HG02588 (cell line): ENCODE measurements around the gene HDAC10.
"Not testable (repeated sequence)": the region's sequence is repeated elsewhere in the genome, so short reads cannot be mapped to it uniquely, and the experiment has no call there.

ENCODE experiments used
- ATAC-seq: cut with Tn5 transposase; IDR thresholded peaks from one replicate; pipeline ENCODE4 v1.9.1; 2021; ENCODE audit warnings: mild to moderate bottlenecking, moderate library complexity; ENCODE audit not compliant: unreplicated experiment

Gene HDAC10

DNA sequence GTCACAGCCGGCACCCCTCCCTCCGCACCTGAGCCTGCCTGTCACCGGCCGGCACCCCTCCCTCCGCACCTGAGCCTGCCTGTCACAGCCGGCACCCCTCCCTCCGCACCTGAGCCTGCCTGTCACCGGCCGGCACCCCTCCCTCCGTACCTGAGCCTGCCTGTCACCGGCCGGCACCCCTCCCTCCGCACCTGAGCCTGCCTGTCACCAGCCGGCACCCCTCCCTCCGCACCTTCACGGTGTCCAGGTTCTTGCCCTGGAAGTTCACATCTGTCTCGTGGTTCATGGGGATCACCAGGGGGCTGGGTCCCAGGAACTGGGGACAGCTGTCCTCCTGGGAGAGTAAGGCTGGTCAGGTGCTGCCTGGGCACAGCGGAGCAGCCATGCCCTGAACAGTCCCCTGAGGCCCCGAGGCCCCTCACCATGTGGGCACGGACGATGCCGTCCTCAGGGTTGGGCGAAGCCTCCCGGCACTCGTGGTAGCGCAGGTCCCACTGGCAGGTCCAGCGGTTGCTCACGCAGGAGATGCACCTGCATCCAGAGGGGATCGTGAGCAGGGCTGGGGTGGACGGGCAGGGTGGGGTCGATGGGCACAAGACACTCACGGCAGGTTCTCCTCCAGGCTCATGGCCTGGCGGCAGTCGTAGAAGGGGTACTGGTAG, 34.6 kb upstream of the HDAC10 start:
- ATAC-seq, result no peak

DNA sequence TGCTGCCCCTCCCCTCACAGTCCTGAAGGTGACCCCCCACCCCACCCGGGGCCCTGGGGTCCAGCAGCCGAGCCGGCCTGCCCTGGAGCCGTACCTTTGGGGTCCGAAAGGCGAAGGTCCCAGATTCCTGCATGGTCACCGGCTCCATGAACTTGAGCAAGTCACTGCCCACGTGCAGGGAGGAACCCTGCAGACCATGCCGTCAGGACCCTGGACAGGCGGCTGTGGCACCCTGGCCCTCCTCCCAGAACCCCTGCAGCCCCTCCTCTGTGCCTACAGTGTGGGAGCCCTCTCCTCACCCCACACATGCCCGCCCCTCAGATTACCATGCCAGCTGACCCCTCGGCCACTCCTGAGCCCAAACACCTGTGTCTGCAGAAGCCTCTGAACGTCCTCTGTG, 33.4 kb upstream of the HDAC10 start:
- no peak for ATAC-seq

DNA sequence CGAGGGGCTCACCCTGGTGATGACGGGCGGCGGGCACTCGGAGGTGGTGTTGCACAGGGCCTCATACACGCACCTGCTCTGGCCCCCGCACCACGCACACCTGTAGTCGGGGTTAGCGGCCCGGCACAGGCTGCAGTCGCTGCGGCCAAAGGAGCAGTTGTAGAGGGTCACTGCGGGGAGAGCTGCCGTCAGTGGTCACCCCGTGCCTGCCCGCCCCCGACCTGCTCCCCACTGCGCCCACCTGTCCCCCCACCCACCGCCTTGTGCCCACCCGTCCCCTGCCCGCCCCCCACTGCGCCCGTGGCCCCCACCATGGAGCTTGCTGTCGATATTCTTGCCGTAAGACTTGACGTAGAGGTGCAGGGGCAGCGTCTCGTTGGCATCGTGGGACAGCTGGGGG, 32.8 kb upstream of the HDAC10 start:
- no peak for ATAC-seq

DNA sequence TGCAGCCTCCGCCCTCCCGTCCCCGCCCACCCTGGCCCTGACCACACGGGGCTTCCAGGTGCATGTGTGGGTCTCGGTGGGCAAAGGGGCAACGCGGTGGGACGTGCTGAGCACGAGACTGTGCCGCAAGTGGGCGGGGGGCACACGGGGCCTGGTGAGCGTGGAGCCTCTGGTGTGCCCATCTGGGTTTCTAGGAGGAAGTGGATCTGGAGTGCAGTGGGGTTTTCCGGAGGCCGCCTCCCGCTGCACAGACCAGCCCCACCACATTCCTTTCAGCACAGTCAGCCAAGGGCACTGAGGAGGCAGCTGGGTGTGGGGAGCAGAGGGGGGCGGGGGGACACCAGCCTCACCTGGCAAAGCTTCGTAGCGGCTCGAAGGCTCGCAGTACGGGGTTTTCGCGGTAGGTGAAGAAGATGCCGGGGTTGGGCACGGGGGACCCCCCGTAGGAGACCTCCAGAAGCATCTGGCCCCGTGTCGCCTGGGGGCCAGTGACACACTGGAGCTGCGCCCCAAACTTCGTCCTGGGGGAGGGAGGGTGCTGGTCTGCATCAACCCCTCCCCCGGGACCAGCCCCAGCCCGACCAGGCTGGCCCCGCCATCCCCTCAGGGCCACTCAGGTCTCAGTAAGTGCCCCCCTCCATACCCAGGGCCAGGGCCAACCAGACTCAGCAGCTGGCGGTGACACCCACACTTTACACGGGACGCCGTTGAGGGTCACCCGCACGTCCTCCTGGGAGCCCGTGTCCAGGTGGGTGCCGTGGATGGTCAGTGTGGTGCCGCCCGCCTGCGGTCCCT, 31.5 kb upstream of the HDAC10 start:
- no peak for ATAC-seq

DNA sequence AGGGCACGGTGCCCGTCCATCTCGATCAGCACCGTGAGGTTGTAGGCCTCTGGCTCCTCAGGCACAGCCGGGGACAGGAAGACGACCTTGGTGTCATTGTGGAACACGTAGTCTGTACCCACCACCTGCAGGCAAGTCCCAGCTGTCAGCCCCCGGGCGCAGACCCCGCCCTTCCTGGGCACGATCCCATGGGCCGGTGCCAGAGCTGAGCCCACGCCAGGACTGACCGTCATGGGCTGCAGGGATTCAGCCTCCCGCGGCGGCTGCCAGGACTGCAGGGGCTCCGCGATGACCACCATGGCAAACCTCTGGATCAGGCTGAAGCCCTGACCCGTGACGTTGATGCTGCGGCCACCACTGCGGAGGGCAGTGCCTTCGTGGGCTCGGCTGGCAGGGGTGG, 30.9 kb upstream of the HDAC10 start:
- no peak for ATAC-seq

DNA sequence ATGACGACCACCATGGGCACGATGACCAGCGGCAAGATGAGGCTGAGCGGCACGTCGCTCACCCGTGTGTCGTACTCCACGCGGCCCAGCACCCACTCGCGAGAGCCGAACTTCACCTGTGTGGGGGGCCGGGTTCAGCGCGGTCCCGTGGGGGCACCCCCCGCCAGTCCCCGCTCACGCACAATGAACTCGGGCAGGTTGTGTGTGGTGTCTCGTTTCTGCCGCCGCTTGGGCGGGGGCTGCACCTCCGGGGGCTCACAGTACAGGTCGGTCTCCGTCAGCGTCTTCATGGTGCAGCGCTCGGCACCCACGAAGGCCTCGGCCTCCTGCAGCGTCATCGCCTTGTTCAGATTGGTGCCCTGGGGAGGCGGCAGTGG, 30.3 kb upstream of the HDAC10 start:
- no peak for ATAC-seq

DNA sequence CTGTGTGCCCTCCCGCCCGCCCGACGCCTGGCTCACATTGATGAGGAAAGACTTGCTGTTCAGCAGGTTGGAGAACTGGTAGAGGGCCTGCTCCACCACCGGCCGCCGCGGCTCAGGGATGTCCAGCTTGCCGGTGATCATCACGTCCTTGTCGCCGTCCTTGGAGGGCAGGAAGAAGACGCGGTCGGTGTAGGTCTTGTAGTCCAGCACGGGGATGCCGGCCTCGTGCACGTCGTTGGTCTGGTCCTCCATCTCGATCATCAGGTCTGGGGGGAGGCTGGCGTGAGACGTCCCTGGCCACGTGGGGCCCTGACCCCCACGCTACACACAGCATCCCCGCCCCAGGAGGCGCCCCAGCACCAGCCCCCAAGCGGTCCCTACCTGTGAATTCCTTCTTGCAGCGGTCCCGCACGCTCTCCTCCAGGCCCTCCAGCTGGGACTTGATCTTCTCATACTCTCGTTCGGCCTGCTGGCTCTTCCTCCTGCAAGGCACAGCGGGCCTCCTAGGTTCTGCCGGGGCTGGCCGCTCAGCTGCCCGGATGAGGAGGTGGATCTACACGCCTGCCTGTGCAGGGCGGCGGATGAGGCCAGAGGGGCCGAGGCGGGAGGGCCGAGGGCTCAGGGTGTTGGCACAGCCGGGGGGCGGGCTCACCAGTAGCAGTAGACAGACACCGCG, 29.8 kb upstream of the HDAC10 start:
- no peak for ATAC-seq

DNA sequence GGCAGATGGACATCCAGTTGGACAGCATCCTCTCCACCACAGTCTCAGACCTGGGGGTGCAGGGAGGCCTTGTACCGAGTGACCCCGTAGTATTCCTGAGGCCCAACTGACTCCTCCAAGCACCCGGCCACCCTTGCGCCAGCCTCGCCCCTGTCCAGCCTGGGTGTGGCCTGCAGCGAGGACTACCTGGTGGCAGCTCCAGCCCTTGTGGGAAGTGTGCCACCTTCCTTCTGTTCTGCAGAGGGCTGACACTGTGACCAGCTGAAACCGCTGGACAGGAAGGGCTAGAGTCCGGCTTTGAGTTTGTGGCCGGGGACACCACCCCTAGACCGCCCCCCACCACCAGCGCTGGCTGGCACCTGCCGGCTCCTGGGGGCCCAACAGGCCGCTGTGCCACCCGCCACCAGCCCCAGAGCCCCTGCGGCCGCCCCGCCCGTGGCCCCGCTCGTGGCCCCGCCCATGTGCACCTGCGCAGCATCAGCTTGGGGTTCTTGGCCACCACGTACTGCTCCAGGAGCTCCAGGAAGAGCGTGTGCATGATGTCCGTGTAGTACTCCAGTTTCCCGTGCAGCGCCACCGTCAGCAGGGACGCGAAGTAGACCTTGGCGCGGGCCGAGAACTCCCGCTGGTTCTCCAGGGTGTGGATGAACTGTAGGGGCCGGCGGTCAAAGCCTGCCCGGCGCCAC, 29.1 kb upstream of the HDAC10 start:
- no peak for ATAC-seq

DNA sequence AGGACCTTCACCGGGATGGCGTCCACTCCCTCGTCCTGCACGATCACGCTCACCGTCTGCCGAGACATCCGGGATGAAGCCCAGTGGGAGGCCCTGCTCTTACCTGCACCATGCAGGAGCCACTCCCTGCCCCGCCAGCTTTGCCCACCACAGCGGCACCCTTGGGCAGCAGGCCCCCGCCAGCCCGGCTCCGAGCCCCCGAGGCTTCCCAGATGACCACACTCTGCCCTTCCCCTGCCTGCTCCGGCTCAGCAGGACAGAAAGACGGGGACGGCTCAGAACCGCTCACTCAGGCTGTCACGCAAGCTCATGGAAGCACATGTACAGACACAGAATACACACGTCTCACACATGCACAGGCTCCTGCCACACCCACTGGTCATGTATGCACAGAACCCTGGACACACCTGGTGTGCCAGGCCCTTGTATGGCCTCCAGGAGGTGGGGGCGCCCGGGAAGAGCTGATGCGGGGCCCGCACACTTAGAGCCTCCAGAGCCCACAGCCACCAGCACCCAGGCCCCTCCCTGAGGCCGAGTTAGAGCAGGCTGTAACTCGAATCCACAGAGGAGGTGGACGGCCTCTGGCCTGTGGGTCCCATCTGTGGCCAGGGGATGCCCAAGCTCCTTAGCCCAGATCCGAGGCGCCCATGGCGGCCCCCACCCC, 28.0 kb upstream of the HDAC10 start:
- ATAC-seq, result no peak

DNA sequence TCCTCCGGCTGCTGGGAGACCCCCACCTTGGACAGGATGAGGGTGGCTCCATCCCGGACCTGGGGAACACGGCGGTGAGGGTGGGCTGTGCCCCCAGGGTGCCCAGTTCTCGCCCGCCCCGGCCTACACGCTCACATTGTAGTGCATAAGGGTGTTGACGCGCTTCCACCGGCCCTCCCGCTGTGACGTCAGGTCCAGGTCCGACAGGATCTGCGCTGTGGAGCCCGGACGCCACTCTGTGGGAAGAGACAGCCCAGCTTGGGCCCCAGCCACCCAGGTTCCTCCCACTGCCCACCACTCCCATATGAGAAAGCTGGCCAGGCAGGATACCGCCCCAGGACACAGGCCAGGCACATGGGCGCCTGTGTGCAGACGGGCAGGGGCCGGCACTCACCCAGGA, 27.4 kb upstream of the HDAC10 start:
- ATAC-seq, result no peak

DNA sequence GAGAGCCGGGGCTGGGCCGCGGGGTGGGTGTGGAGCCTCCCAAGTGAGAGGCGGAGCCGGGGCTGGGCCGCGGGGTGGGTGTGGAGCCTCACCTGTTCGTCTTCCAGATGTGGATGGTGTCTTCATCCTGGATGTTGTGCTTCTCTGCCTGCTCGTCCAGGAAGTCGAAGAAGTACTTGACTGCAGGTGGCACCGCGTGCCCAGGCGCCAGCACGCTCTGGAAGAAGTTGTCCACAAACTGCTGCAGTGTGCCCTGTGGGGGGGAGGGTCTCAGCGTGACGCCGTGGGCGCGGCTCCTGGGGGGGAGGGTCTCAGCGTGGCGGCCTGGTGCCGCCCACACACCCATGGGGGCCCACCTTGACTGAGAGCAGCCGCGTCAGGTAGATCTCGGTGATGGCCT, 26.7 kb upstream of the HDAC10 start:
- ATAC-seq, result no peak

DNA sequence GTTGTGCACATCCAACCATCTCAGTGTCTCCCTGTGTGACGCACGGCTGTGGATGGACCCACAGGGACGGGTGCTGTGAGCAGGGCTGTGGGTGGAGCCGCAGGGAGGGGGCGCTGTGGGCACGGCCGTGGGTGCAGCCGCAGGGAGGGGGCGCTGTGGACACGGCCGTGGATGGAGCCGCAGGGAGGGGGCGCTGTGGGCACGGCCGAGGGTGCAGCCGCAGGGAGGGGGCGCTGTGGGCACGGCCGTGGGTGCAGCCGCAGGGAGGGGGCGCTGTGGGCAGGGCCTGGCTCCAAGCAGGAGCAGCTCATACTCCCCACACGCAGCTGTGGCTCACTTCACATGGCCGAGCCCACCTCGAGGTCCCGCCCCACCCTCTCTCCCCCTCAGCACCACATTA, 25.1 kb upstream of the HDAC10 start:
- peak; percentile 61 for ATAC-seq

DNA sequence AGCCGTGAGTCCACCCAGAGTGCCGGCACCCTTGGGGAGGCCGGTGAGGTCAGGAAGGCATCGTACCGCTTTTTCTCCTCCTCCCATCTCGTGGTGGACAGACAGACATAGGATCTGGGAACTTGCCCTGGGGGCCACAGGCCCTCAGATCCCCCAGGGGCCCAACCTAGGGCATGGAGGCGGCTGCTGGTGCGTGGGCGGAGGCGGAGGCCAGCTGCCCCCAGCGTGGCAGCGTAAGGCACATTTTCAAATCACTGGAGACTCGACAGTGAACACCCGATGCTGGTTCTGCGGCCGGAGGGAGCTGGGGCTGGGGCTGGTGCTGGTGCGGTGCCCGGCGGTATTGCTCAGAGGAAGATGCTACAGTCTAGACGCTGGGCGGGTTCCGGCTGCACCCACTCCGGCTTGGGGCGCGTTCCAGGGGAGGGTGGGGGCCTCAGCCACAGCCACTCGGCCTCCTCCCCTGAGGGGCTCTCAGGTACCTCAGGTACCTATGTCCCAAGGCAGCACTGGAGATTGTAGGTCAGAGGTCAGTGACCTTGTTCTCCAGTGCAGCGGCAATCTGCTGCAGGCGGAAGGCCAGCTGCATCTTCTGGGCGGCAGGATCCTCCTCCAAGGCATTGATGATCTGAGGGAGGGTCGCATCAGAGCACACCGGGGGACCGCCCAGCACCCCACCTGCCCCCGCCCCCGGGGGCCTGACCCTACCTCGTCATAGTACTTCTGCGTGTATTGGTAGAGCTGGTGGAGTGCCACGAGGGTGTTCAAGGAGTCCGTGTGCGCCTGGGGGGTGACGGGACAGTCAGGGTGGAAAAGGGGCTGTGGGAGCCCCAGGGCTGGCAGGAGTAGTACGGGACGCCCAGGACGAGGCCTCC, 24.4 kb upstream of the HDAC10 start:
- ATAC-seq, result no peak

DNA sequence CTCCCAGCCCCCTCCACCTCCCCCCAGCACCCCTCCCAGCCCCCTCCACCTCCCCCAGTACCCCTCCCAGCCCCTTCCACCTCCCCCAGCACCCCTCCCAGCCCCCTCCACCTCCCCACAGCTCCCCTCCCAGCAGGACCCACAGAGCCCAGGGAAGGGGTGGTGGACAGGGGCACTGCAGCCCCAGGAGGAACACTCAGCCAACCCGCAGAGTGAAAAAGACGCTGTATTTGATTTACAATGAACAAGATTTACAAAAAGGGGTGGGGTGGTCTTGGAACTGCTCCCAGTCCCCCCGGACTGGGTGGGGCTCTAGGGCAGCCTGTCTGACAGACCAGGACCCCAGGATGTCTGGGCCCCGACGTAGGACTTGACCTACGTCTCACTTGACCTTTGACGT, 23.7 kb upstream of the HDAC10 start:
- ATAC-seq, result no peak

DNA sequence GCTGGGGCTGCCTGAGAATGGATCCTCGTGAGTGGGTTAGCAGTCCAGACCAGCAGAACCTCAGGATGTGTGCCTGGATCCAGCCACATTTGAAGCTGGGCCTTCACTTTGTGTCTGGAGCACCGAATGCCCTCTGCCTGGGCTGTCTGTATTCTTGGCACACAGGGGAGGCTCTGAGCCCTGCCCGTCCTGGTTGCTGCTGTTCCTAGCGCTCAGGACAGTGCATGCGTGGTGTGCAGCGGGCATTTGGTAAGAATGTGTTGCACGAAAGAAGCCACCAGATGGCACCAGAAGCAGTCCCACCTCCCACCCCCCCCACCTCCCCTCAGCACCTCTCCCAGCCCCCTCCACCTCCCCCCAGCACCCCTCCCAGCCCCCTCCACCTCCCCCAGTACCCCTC, 23.2 kb upstream of the HDAC10 start:
- no peak for ATAC-seq

DNA sequence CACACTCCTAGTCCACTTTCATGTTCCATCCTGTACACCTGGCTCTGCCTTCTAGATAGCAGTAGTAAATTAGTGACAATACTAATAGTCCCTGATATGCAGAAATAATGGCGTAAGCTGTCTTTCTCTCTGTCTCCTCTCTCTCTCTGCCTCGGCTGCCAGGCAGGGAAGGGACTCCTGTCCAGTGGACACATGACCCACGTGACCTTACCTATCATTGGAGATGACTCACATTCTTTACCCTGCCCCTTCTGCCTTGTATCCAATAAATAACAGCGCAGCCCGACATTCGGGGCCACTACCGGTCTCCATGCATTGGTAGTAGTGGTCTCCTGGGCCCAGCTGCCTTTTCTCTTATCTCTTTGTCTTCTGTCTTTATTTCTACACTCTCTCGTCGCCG, 22.7 kb upstream of the HDAC10 start:
- ATAC-seq, result not testable (repeated sequence)

DNA sequence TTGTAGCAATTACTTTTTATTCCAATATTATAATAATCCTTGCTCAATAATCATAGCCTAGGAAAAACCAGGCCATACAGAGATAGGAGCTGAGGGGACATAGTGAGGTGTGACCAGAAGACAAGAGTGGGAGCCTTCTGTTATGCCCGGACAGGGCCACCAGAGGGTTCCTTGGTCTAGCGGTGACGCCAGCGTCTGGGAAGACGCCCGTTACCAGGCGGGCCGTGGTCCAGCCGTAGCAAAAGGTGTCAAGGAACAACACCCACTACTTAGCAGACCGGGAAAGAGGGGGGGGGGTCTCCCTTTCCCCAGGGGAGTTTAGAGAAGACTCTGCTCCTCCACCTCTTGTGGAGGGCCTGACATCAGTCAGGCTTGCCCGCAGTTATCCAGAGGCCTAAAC, 22.3 kb upstream of the HDAC10 start:
- not testable (repeated sequence) for ATAC-seq

DNA sequence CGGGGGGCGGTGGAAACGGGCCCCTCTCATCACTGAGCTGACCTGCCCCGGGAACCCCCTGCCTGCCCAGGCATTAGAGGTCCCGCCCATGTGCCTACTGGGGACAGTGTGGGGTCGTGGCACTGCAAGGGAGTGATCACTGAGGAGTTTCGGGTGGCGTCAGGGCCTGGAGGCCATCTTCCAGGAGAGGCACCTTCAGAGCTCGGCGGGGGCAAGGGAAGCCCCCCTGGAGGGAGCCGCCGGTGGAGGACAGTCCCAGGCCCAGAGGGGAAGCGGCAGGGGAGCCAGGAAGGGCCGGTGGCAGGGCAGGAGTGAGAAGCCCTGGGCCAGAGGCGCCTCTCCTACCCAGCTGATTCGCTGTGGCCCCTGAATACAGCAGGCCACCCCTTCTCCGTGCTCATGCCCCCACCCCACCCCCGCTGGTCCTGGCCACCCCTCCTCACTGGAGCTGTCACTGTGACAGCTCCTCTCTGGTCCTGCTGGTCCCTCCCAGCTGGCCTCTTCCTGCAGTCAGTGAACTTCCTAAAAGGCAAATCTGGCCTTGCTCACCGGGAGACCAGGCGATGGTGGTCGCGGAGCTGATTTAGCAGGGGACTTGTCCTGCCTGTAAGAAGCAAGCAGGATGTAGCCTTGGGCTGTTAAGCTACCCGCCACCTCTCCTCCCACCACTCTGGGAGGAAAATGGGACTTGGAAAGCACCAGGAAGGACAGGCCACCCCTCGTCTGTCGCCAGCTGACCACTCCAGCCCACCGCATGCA, 21.2 kb upstream of the HDAC10 start:
- ATAC-seq, result no peak

DNA sequence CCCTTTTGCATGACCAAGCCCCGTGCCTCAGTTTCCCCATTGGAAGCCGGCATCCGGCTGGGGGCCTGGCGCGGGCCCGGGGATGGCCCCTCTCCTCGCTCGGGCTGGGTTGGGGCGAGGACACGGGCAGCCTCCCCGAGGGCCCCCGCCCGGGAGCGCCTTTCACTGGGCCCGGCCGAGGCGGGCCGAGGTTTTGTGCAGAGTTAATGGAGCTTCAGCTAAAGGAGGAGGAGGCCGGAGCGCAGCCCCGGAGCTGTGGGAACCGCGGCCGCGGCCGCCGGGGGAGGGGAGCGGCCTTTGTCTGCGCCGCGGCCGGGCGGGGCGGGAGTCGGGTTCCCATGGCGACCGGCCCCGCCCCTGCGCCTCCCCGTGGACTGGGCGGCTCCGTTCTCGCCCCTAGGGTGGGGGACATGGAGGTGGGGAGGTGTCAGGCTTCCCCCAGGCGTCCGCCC, 20.5 kb upstream of the HDAC10 start:
- ATAC-seq, result no peak
